Measurements from ENCODE around the gene KCTD12. TPM values are rescaled to one million over a fixed set of nuclear protein-coding genes. Genes with fewer than 3 reads are reported as not detected.

Gene KCTD12
- total RNA-seq, 1 donor from 2014 or later, result 395 TPM

DNA sequence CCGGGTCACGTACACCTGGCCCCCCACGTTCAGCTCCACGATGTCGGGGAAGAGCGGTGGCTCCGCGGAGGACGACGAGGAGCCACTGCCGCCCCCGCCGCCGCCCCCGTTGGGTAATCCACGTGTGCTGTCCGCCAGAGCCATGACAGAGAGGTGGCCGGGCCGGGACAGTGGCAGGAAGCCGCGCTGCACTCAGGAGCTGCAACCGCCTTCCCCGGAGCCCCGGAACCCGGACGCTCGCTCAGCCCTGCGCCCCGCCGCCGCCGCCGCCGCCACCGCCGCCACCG, 257 bp downstream of the KCTD12 start:
- DNase-seq, result no peak

DNA sequence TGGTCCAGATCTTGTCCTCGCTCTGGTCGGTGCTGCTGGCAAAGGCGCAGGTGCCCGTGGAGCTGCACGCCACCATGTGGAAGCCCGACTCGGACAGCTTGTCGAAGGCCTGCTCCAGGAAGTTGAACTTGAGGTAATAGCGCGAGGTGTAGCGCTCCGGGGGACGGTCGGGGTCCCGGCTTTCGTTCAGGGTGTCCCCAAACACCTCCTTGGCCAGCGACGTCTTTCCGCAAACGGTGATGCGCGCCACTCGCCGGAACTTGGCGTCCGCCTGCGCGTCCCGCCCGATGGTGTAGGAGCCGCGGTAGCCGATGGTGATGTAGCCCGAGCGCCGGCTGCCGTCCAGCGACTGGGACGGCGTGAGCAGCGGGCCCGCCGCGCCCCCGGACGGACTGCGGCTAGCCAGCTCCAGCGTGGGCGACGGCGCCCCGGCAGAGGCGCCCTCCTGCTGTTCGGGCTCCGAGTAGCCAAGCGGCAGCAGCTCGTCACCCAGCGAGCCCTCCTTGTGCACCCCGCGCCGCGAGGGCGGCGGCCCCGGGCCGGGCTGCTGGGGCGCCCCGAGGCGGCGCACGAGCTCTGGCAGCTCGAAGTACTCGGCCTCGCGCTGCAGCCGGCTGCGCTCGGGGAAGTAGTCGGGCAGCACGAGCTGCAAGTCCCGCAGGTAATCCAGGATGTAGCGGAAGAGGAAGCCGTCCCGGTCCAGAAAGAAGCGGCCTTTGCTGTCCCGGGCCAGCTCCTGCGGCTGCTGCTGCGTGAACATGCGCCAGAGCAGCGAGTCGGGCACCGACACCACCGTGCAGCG, 801 bp downstream of the KCTD12 start:
- DNase-seq, result peak; percentile 84

DNA sequence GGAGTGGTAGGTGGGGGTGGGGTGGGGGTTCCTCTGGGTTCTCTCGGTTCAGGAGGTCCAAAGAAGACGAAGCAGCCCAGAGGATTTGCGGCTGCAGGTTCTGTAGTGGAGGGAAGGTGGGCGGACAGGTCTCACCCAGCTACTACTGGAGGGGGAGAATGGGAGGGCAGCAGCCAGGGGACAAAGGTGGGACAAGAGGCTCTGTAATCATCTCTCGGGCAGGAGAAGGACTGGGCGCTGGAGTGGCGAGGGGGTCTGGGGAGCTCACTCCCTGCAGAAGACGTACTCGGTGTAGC, 1.4 kb downstream of the KCTD12 start:
- no peak for DNase-seq

DNA sequence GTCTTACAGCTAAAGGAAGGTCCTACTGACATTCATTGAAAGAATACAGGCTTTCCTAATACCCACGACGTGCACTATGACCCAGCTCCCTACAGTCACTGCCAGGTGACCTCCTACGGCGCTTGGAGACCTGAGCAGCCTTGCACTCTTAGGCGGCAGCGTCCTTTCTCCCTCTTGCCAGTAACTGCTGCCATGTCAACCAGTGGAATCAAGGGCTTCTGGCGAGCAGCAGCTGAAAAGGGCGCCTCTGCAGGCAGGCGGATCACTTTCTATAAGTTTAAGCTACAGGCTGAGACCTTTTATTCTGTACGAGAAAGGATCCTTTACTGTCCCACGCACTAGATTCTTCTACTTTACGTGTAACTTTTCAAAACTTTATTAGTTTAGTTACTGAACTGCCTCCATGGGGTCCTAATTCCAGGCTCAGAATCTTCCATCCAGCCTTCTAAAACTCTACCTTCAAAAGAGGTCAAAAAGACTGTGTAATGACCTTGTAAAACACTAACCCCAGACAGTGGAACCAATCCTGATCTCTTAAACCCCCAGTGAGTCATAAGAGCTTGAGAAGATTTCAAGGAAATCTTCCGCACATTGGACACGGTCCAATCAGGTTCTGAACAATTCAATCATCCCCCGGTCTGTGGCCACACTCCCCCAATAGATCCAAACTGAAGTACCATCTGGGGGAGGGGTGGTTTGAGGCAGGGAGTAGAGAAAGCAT, 1.9 kb downstream of the KCTD12 start:
- peak; percentile 78 for DNase-seq

DNA sequence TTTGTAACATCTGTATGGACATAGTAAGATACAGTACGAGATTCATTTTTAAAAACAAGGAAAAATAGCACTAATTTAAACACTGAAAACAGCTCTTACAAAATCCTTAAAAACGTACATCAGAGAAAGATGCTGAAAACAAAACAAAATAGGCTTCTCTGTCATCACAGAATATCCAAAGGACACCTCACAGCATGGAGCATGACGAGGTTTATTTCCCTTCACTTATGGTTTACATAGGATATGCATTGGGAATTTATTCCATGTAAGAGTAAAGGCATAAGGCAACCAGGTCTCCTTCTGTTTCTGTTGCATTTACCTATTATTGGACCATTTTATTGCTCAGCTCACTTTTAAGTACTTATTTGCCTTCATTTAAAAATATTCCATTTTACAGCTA, 3.0 kb downstream of the KCTD12 start:
- DNase-seq, result peak; percentile 38

DNA sequence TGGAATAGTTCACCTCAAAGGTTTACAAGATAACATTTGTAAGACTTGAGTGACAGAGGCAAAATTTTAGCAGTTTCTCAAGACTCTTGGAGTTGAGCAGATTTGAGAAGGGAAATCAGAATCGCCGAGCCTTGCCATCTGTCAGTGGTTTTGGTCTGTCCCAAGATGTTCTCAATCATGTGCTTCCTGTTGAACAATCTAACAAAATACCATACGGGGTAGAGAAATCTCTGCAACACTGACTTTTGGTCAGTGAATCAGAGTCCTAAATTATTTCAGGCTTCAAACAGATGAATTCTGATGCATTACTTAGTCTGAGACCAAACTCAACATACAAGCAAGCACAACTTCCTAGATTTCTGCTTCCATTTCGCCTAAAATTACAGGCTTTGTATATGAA, 3.8 kb downstream of the KCTD12 start:
- peak; percentile 64 for DNase-seq

DNA sequence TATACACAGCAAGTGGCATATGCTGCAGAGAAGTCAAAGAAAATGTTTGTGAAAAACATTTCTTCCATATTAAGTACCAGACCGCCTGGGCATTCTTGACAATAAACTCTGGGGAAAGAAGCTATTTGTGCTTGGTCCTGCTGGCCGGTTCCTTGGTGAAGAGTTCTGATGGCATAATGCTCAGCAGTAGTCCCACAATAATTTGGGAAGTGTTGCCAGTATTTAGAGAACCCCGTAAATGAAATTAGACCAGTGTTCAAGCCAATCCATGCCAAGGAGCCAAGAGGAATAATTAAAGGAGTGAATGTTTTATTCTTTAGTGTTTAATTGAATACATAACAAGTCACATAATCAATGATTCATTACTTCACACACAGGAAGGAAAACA, 6.3 kb downstream of the KCTD12 start:
- peak; percentile 45 for DNase-seq

DNA sequence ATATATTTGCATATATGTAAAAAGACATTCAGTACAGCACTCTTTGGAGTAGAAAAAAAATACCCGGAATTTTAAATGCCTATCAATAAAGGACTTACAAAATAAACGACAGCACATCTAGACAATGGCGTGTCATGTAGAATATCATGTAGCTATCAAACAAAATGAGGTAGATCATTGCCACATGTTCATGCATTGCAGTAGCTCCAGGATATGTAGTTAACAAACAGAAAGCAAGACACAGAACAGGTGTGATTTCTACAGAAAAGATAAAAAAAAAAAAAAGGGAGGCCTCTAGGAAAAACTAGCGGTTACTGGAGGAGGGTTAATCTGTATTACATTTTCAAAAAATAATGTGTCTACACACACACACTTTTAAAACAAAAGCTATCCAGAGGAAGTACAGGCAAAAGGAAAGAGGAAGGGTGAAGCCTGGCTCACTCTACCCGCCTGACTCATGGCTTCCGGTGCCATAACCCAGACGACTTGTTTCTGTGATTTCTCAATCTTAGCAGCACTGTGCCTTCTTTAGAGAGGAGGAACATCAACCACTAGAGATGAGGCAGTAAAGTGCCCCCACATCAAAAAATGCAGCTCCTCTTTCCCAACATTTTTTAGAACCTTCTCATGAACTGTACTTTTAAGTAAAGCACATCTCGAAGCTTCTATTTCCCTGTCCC, 6.9 kb downstream of the KCTD12 start:
- DNase-seq, result peak; percentile 94

DNA sequence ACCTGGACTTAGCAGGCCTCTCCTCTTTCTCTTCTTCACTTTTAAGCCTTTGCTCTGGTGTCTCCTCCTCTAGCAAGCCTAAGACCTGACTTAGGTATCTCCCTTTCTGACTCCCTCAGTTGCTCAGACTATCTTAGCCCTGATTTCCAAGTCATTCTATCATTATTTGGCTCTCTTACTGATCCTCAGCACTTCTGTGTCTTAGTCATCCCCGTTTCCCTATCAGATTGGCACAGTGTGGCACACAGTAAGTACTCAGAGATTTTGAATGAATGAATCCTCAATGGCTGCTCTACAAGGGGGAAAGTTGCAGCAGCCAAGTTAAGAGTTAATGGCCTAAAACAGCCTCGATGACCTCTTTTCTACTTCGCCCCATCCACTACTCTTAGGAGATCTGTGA, 8.2 kb downstream of the KCTD12 start:
- peak; percentile 53 for DNase-seq

DNA sequence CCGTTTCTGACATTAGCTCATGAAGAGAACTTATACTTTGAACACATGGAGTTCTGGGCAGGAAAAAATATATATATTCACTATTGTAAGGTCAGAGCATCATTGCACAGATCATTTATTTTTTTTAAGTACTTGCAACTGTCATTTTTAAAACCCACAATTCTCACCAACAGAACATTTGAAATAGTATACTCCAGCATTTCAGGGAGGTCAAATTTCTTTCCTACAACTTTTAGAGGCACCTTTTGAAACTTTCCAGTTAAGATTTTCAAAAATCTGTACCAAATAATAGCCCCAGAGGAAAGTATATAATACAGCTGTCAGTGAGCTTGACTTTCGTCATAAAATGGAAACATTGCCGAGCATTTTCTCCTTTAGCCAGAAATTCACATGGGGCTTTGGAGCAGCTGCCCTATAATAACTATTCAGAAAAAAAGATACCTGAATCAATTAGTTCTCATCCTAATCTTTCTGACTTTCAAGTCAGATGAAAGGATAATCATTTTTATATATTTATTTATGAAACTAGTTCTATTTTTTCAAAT, 10.9 kb downstream of the KCTD12 start:
- no peak for DNase-seq

DNA sequence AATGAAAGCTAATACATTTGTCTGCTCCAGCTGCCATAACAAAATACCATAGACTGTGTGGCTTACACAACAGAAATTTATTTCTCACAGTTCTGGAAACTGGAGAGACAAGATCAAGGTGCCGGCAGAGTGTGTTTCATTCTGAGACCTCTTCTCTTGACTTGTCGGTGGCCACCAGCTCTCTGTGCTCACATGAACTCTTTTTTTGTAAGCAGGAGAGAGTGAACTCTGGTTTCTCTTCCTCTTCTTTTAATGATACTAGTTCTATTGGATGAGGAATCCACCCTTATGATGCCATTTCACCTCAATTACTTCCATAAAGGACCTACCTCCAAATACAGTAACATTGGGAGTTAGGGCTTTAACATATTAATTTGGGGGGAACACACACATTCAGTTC, 11.7 kb downstream of the KCTD12 start:
- DNase-seq, result no peak

DNA sequence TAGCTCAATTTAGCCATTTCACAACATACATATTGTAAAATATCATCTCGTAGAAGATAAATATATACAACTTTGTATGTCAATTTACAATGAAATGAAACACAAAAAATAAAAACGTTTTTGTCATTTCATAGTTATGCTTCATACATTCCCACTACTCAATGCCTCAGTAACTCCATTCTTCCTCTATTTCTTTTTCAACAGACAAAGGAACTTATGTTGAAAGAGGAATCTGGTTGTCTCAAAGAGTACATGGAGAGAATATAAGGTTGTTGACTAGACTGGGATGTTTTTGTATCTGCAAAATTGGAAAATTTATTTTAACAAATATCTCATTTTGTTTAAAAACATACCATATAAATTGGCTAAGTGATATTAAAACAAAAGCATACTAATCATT, 12.8 kb downstream of the KCTD12 start:
- DNase-seq, result no peak

DNA sequence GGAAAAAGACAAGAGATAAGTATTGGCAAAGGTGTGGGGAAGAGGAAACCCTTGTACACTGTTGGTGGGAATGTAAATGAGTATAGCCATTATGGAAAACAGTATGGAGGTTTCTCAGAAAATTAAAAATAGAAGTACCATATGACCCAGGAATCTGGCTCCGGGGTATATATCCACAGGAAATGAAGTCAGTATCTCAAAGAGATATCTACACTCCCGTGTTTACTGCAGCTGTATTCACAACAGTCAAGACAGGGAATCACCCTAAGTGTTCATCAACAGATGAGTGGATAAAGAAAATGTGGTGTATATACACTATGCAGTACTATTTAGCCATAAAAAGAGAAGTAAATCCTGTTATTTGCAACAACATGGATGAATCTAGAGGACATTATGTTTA, 13.5 kb downstream of the KCTD12 start:
- DNase-seq, result no peak

DNA sequence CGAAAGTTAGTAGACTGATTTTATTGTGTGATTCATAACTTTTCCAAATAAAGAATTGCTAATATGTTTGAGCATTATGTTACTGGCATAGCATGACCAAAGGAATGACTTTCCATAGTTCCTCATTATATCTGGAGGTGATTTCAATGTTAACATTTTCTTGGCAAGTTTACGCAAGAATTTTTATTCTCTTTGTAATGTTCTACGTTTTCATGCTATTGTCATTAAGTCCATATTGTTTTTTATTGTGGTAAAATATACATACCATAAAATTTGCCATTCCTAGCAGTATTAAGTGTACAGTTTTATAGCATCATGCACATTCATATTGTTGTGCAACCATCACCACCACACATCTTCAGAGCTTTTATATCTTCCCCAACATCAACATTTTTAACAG, 14.8 kb downstream of the KCTD12 start:
- DNase-seq, result no peak

DNA sequence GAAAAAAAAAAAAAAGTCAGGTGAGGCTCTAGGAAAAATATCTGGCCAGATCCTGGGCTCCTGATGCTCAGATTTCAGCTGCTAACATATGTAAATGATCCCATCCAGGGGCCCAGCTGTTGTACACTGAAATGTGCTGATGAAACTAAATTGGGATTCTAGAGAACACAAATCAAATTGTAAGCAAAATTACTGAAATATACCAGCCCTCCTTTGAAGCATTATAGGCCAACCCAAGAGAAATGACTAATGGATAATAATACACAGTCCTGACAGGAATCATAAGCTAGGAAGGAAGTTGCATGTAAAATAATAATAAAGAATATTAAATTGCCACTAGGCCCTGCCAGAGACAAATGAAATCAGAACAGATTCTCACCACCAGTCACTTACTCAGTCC, 17.8 kb downstream of the KCTD12 start:
- DNase-seq, result peak; percentile 61

DNA sequence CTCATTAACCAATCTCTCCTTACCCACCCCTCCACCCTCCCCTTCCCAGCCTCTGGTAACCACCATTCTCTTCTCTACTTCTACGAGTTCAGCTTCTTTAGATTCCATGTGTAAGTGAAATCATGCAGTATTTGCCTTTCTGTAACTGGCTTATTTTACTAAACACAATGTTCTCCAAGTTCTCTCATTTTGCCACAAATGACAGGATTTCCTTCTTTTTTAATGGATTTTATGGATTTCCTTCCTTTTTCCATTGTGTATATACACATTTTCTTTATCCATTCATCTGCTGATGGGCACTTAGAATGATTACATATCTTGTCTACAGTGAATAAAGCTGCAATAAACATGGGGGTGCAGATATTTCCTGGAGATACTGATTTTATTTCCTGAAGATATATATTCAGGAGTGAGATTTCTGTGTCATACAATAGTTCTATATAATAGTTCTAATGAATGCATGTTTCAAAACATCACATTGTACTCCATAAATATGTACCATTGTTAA, 20.2 kb downstream of the KCTD12 start:
- peak; percentile 44 for DNase-seq

DNA sequence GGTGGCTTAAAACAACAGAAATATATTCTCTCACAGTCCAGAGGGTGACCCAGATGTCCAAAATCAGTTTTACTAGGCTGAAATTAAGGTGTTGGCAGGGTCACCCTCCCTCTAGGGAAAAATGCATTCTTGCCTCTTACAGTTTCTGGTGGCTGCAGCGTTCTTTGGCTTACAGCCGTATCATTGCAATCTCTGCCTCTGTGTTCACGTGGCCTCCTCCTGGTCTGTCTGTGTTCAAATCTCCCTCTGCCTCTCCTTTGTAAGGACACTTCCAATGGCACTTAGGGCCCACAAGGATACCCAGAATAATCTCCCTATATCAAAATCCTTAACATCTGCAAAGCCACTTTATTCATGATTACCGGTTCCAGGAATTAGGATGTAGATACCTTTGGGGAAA, 21.1 kb downstream of the KCTD12 start:
- no peak for DNase-seq

DNA sequence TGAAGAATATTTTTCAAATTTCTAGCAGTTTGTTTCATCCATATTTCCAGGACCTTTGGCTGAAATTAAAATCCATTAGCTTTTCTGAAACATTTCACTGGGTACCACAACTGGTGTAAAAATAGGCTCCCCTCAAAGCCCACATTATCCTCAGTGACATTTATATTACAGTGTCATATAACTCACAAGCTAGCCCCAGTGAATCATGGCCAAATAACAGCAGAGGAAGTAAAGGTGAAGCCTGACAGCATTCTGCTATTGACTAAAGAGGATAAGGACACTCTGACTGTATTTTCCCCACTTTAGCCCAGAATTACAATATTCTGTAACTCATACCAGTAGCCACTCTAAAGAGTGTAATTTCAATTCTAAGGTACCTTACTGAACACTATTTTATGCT, 21.9 kb downstream of the KCTD12 start:
- peak; percentile 30 for DNase-seq

DNA sequence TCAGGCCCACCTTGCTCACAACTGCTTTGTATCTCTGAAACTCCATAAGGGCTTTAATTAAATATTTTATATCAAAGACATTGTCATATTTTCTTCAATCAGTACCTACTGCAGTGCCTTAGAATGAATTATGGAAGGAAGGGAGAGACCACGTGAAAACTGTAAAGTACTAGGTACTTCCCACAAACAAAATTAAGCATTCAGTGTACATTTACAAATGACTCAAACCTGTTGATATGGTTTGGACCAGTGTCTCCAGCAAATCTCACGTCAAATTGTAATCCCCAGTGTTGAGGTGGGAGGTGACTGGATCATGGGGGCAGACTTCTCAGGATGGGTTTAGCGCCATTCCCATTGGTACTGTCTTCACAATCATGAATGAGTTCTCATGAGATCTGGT, 23.2 kb downstream of the KCTD12 start:
- no peak for DNase-seq

DNA sequence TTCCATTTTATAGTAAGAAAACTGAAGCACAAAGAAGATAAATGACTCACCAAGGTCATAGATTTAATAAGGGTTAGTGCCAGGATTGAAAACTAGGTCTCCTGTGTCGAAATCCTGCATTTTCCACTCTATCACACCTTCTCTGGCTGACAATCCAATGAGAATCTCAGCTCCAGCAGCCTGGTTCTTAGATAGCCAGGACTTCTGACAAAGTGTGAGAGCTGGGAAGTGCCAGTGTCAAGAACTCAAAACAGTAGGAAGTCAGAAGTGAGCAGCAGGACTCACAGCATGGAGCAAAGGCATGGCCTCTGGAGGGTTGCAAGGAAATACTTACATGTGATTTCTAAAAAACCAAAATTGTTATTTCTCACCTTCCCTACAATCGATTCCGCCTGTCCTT, 24.3 kb downstream of the KCTD12 start:
- no peak for DNase-seq

DNA sequence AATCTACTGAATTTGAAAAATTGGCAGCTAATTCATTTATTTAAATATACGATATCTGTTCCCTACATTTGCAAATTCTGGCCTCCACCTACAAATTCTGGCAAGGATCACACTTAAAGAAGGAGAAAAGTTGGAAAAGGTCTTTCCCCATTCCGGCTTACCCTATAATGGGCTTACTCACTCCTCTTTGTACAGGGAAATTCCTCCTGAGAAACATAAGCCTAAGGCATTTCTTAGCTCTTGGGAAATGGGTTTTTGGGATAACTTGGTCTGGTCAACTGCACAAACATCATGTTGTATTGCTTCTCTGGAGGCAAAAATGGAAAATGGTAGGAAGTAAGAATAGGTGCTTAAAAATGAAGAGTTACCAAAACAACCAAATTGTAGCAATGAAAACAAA, 25.5 kb downstream of the KCTD12 start:
- no peak for DNase-seq

DNA sequence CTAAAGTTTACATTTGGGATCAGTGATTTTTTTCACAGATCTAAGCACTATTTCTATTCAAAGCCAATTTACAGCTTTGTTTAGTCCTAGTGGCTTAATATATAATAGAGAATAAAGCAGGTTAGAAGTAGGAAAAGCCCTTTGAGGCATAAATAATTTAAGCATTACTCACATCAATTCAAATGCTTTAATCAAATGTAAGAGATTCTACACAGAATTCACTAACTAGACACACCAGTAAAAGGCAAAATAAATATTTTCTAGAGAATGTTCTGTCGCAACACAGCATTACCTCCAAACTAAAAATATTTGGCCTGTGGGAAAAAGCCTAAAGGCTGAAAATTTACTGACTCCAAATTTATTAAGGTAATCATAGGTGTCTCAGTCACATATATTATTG, 31.3 kb downstream of the KCTD12 start:
- DNase-seq, result no peak

DNA sequence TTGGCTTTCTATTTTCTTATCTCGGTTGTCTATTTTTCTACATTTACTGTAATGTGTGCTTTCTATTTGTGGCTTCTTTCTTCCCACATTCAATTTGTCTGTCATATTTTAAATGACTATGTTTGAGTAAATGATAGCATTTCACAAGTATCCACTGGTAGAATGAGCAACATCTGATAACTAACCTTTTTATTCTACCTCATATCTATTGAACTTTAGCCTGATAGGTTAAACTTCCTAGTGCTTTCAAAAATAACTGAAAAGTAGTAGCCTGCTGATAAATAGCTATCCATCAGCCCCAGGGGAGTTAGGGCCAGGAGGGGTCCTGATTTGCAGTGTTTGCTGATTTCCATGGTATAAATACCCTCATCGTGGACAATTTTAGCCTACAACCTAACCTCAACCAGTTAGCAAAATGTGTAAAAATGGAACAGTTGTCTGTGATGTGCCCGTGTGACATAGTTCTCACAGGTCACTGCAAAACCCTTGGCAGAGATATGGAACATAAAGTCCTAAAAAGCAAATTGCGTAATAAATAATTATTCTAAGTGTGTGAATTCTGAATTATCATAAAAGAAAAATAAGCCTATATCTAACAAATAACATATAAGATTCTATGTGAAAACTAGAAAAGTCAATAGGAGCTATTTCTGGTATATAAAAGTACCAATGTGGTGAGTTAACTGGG, 32.1 kb downstream of the KCTD12 start:
- no peak for DNase-seq
